ENCODE results near the gene FOXL2. TPM values are rescaled to one million over a fixed set of nuclear protein-coding genes. Genes with fewer than 3 reads are reported as not detected.

Gene FOXL2
- total and polyA plus RNA-seq, 4 donors, result not detected

- 63% methylated on average over 8 of the region's 8 CpGs for WGBS
- TF ChIP-seq JUND (IDR thresholded peaks at IDR 0.05), result no peak
- TF ChIP-seq HNF4G (IDR thresholded peaks at IDR 0.05), result no peak
- no peak for TF ChIP-seq YY1 (IDR thresholded peaks at IDR 0.05)
- no peak for TF ChIP-seq FOXA1 (IDR thresholded peaks at IDR 0.05)
- TF ChIP-seq REST (IDR thresholded peaks at IDR 0.05), result no peak
- TF ChIP-seq ZBTB33 (IDR thresholded peaks at IDR 0.05), result no peak
- no peak for TF ChIP-seq TAF1 (conservative IDR thresholded peaks at IDR 0.05)
- TF ChIP-seq ATF3 (IDR thresholded peaks at IDR 0.05), result no peak
- no peak for TF ChIP-seq NR2F2 (IDR thresholded peaks at IDR 0.05)
- no peak for TF ChIP-seq SP1 (IDR thresholded peaks at IDR 0.05)
- no peak for TF ChIP-seq GABPA (IDR thresholded peaks at IDR 0.05 in 1 of 2, conservative IDR thresholded peaks at IDR 0.05 in 1 of 2)
- no peak for TF ChIP-seq HNF4A (conservative IDR thresholded peaks at IDR 0.05)
- no peak for TF ChIP-seq FOXA2 (IDR thresholded peaks at IDR 0.05)
- no peak for TF ChIP-seq EGR1 (IDR thresholded peaks at IDR 0.05; ENCODE audit: low read depth in 2 of 2)
- TF ChIP-seq MAX (IDR thresholded peaks at IDR 0.05), result no peak
- DNase-seq (ENCODE audit: low spot score), result no peak
- Histone ChIP-seq H3K9me3 (ENCODE audit: control insufficient read depth in 4 of 4, low read length in 3 of 4) (no peaks in the 10 kb centered on the region), H3K4me1 (ENCODE audit: control insufficient read depth in 4 of 4, insufficient read depth in 4 of 4, low read length in 3 of 4) (peaks cover 0 to 3% (median 1%) of the 10 kb centered on the region in 4 donors), H3K27ac (ENCODE audit: low read depth in 1 of 2, low read length in 2 of 2) (no peak overlapping the region), H3K9ac (ENCODE audit: low read depth in 1 of 2, low read length in 2 of 2) (no peak overlapping the region), H3K27me3 (ENCODE audit: control insufficient read depth in 4 of 4, insufficient read depth in 4 of 4, low read length in 3 of 4) (peaks cover 0 to 8% (median 4%) of the 10 kb centered on the region in 4 donors), H3K4me3 (ENCODE audit: low read depth in 1 of 3, low read length in 3 of 3) (no peak overlapping the region), H3K36me3 (ENCODE audit: control insufficient read depth in 4 of 4, insufficient read depth in 3 of 4, low read depth in 1 of 4, low read length in 3 of 4) (no peaks in the 10 kb centered on the region)
Observed at GRCh38 chr3:138962854-138963560, 16.1 kb upstream of the FOXL2 start.

GRCh38 chr3:138960417-138960852, 13.5 kb upstream of the FOXL2 start:
- Histone ChIP-seq H3K4me3 (ENCODE audit: low read depth in 1 of 3, low read length in 3 of 3) (peak overlapping the region in 1 of 3 donors; percentile 13), H3K9me3 (ENCODE audit: control insufficient read depth in 4 of 4, low read length in 3 of 4) (no peaks in the 10 kb centered on the region), H3K9ac (ENCODE audit: low read depth in 1 of 2, low read length in 2 of 2) (no peak overlapping the region), H3K4me1 (ENCODE audit: control insufficient read depth in 4 of 4, insufficient read depth in 4 of 4, low read length in 3 of 4) (peaks cover 0 to 3% (median 1%) of the 10 kb centered on the region in 4 donors), H3K27me3 (ENCODE audit: control insufficient read depth in 4 of 4, insufficient read depth in 4 of 4, low read length in 3 of 4) (peaks cover 0 to 16% (median 4%) of the 10 kb centered on the region in 4 donors), H3K36me3 (ENCODE audit: control insufficient read depth in 4 of 4, insufficient read depth in 3 of 4, low read depth in 1 of 4, low read length in 3 of 4) (no peaks in the 10 kb centered on the region), H3K27ac (ENCODE audit: low read depth in 1 of 2, low read length in 2 of 2) (no peak overlapping the region)
- 10% methylated on average over 36 of the region's 36 CpGs for WGBS
- DNase-seq (ENCODE audit: low spot score), result no peak
- TF ChIP-seq RXRA (IDR thresholded peaks at IDR 0.05) (no peak), HNF4G (IDR thresholded peaks at IDR 0.05) (no peak), ATF3 (IDR thresholded peaks at IDR 0.05) (no peak), JUND (IDR thresholded peaks at IDR 0.05) (no peak), GABPA (IDR thresholded peaks at IDR 0.05 in 1 of 2, conservative IDR thresholded peaks at IDR 0.05 in 1 of 2) (no peak), FOXA1 (IDR thresholded peaks at IDR 0.05) (no peak), SP1 (IDR thresholded peaks at IDR 0.05) (no peak), EGR1 (IDR thresholded peaks at IDR 0.05; ENCODE audit: low read depth in 2 of 2) (no peak), CTCF (IDR thresholded peaks at IDR 0.05; ENCODE audit: low read depth, low read length, missing input control) (no peak), RAD21 (IDR thresholded peaks at IDR 0.05) (no peak), ZBTB33 (IDR thresholded peaks at IDR 0.05) (no peak), HNF4A (conservative IDR thresholded peaks at IDR 0.05) (no peak), NR2F2 (IDR thresholded peaks at IDR 0.05) (no peak), MAX (IDR thresholded peaks at IDR 0.05) (no peak)

Data from liver (tissue), 9 donors.